C4-2B (cell line): ENCODE measurements around the gene MSI2.

Experiments used
- ZFX ChIP-seq: fragments of 450-650 bp; IDR thresholded peaks from 2 replicates; pipeline ENCODE4 v1.6.1; 2017
- TF ChIP-seq, protein P1 (sequence below): fragments of 450-650 bp; conservative IDR thresholded peaks from 2 replicates; pipeline ENCODE4 v1.5.1; 2017; ENCODE audit warnings: mild to moderate bottlenecking

DNA sequence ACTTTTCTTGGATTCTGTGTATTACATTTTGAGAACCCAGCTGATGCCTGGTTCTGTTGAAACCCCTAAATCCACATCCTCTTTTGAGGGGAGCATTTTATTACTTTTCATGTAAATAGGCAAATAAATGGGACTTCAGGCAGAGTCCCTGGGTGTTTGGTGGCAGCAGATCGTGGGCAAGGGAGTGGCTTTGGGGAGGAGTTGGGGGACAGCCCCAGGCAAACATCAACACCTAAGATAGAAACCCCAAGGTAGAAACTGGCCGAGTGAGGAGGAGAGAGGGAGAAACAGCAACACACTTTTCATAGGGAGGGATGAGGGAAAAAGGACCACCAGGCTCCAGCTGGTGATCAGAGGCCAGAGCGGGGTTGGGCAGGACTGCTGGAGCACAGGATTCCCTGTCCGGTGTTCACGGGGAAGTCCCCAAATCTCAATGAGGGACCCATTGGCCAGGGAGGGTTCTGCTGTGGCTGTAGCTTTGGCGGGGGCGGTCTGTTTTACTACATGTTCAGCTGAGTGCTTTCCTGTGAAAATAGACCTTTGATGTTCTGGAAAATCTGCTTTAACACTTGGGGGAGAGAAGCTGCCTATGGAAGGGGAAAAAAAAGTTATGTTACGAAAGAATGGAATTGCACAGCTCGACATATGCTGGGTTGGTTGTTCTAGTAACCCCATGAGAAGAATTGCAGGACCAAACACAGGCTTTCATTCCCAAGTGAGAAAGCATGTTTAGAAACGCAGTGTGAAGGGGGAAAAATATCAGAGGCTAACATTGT is 46.6 kb downstream of the MSI2 start:
- TF ChIP-seq, protein P1, sequence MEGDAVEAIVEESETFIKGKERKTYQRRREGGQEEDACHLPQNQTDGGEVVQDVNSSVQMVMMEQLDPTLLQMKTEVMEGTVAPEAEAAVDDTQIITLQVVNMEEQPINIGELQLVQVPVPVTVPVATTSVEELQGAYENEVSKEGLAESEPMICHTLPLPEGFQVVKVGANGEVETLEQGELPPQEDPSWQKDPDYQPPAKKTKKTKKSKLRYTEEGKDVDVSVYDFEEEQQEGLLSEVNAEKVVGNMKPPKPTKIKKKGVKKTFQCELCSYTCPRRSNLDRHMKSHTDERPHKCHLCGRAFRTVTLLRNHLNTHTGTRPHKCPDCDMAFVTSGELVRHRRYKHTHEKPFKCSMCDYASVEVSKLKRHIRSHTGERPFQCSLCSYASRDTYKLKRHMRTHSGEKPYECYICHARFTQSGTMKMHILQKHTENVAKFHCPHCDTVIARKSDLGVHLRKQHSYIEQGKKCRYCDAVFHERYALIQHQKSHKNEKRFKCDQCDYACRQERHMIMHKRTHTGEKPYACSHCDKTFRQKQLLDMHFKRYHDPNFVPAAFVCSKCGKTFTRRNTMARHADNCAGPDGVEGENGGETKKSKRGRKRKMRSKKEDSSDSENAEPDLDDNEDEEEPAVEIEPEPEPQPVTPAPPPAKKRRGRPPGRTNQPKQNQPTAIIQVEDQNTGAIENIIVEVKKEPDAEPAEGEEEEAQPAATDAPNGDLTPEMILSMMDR: no peak
- TF ChIP-seq ZFX: no peak
